A673 (cell line): ENCODE data around the gene RGS6. TPM values are rescaled to one million over a fixed set of nuclear protein-coding genes. Genes with fewer than 3 reads are reported as not detected.
A peak's percentile ranks its signal among the peaks of the same experiment; 100 is the strongest.

Experiments used
- BruUV-seq: library from RNA; stranded (reverse); fragments of 400-500 nt; replicated peaks from 2 replicates; lab custom pipeline; 2021; lab: Mats Ljungman, UMichigan
- CTCF ChIA-PET: fragments of 300-600 bp; sonication (Branson Sonifier 250); formaldehyde crosslinking; loops from one replicate; lab custom pipeline; 2022; ENCODE audit warnings: antibody characterized with exemption; lab: Charles Lee
- POLR2A ChIA-PET: fragments of 300-600 bp; sonication (Branson Sonifier 250); formaldehyde crosslinking; loops from one replicate; lab custom pipeline; 2022; ENCODE audit warnings: antibody characterized with exemption; ENCODE audit not compliant: low non-redundant PET; lab: Charles Lee
- DNase-seq: peaks from one replicate; pipeline ENCODE4 v3.0.0-alpha.2; 2015; ENCODE audit warnings: low spot score
- H3K27ac ChIP-seq: fragments of 200-600 bp; sonication (generic); 2 replicates; pipeline ENCODE4 v1.5.1; 2016; ENCODE audit warnings: mixed run types, low read depth, mild to moderate bottlenecking, mixed read lengths, antibody characterized with exemption, low read length; ENCODE audit not compliant: poor library complexity, severe bottlenecking
- H3K27me3 ChIP-seq: fragments of 200-600 bp; sonication (generic); replicated peaks from 2 replicates; pipeline ENCODE4 v1.6.1; 2017; ENCODE audit warnings: mixed run types, low read depth, mild to moderate bottlenecking, mixed read lengths, antibody characterized with exemption, low read length; ENCODE audit not compliant: insufficient read depth, poor library complexity
- H3K36me3 ChIP-seq: fragments of 200-600 bp; sonication (generic); 2 replicates; pipeline ENCODE4 v1.6.1; 2016; ENCODE audit warnings: mixed run types, mild to moderate bottlenecking, mixed read lengths, antibody characterized with exemption, low read length; ENCODE audit not compliant: insufficient read depth, poor library complexity, severe bottlenecking
- H3K4me1 ChIP-seq: fragments of 200-600 bp; sonication (generic); 2 replicates; pipeline ENCODE4 v1.6.1; 2017; ENCODE audit warnings: mixed run types, mild to moderate bottlenecking, mixed read lengths, antibody characterized with exemption, low read length; ENCODE audit not compliant: insufficient read depth, poor library complexity, severe bottlenecking
- H3K4me3 ChIP-seq: fragments of 200-600 bp; sonication (generic); 2 replicates; pipeline ENCODE4 v1.5.1; 2016; ENCODE audit warnings: low read depth, mixed run types, mild to moderate bottlenecking, mixed read lengths, low read length; ENCODE audit not compliant: poor library complexity, severe bottlenecking
- H3K9me3 ChIP-seq: fragments of 200-600 bp; sonication (generic); 2 replicates; pipeline ENCODE4 v1.6.1; 2016; ENCODE audit warnings: mixed run types, low read depth, mild to moderate bottlenecking, mixed read lengths, antibody characterized with exemption, low read length; ENCODE audit not compliant: poor library complexity, severe bottlenecking
- EZH2 ChIP-seq: fragments of 200-600 bp; sonication (generic); IDR thresholded peaks from 2 replicates; pipeline ENCODE4 v1.6.1; 2017; ENCODE audit warnings: borderline replicate concordance, low read depth, mild to moderate bottlenecking, mixed read lengths, antibody characterized with exemption, low read length; ENCODE audit not compliant: poor library complexity, severe bottlenecking
- intact Hi-C: fragments of 100-400 bp; cut with micrococcal nuclease; formaldehyde crosslinking; loops from one replicate; pipeline ENCODE4 v1.10.0; 2022; ENCODE audit not compliant: unreplicated experiment
- total RNA-seq: library from RNA; stranded (reverse); gene quantifications from 2 replicates; pipeline ENCODE4 v1.2.3, GENCODE V29; 2021
- TF ChIP-seq, protein P1 (sequence below): fragments of 300-800, 200-600 bp; sonication (generic); conservative IDR thresholded peaks from 2 replicates; pipeline ENCODE4 v1.5.1; 2017; ENCODE audit warnings: low read depth, mild to moderate bottlenecking, antibody characterized with exemption, low read length, moderate library complexity, mixed read lengths

Gene RGS6
- total RNA-seq, 1 experiment from 2014 or later = not detected

DNA sequence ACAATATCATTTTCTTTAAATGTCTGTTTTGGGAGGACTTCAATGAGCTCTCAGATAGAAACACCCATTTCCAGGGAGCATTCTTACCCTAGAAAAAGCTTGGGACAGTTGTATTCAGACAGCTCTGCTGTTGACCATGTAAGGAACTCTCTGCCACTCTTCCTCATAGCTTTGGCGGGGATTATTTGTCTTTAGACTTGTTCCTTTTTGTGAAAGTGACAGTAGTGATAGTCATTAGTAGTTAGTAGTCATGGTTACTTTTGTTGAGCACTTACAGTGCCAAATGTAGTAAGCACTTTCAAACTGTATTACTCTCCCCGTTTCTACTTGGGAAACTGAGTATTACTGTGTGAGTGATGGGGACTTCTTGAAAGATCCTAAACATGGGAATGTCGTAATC is 167.3 kb downstream of the RGS6 start:
- POLR2A ChIA-PET = interaction anchor here (0.6 kb wide), 1 partner anchor 15 kb away, joined by 4 read pairs; no protein-coding TSS in a partner anchor
- CTCF ChIA-PET = no interaction called here

DNA sequence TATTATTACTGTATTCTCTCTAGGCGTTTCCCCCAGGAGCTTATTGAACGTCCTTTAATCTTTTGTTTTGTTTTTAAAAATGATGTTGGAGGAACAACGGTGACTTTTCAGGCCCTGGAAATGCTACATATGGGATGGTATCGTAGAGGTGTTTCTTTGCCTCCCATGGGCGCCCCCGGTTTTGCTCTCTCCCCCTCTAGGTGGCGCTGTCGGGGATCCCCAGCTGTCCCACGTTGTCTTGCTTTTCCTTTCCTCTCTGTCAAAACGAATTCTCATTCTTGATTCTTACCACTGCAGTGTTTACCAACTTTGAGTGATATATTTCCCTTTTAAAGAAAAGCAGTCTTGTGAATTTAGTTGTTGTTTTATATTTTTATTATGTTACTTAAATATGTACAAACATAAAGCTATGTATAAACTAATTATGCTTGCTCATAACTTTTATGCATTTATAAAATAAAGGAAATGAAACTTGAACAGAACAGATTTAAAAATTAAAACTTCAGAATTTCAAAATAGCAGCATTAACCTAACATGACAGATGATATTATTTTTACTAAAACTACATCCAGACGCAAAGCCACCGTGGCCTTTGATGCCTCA is 171.9 kb downstream of the RGS6 start:
- Histone ChIP-seq H3K27ac (no peak overlapping the region), H3K36me3 (no peaks in the 10 kb centered on the region), H3K9me3 (no peaks in the 10 kb centered on the region), H3K4me1 (no peaks in the 10 kb centered on the region), H3K4me3 (no peak overlapping the region), H3K27me3 (peaks cover 18% of the 10 kb centered on the region)
- CTCF ChIA-PET = interaction anchor here (0.6 kb wide), 1 partner anchor 15 kb away, joined by 3 read pairs; no protein-coding TSS in a partner anchor
- POLR2A ChIA-PET = no interaction called here
- DNase-seq = peak; percentile 52
- TF ChIP-seq EZH2 = no peak
- TF ChIP-seq, protein P1, sequence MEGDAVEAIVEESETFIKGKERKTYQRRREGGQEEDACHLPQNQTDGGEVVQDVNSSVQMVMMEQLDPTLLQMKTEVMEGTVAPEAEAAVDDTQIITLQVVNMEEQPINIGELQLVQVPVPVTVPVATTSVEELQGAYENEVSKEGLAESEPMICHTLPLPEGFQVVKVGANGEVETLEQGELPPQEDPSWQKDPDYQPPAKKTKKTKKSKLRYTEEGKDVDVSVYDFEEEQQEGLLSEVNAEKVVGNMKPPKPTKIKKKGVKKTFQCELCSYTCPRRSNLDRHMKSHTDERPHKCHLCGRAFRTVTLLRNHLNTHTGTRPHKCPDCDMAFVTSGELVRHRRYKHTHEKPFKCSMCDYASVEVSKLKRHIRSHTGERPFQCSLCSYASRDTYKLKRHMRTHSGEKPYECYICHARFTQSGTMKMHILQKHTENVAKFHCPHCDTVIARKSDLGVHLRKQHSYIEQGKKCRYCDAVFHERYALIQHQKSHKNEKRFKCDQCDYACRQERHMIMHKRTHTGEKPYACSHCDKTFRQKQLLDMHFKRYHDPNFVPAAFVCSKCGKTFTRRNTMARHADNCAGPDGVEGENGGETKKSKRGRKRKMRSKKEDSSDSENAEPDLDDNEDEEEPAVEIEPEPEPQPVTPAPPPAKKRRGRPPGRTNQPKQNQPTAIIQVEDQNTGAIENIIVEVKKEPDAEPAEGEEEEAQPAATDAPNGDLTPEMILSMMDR = peak; percentile 95
- BruUV-seq = no TSS peak
- intact Hi-C loops = loop anchor here (5.0 kb wide), 1 partner anchor 318 kb away; no protein-coding TSS in a partner anchor

More for the DNA sequence above, 167.3 kb downstream of the RGS6 start:
- no peak for TF ChIP-seq EZH2
- TF ChIP-seq, protein P1 = no peak
- Histone ChIP-seq H3K9me3 (no peaks in the 10 kb centered on the region), H3K27ac (no peak overlapping the region), H3K36me3 (no peaks in the 10 kb centered on the region), H3K4me3 (no peak overlapping the region), H3K27me3 (peaks cover 3% of the 10 kb centered on the region), H3K4me1 (no peaks in the 10 kb centered on the region)
- BruUV-seq = no TSS peak
- intact Hi-C loops = no loop called here
- DNase-seq = no peak

DNA sequence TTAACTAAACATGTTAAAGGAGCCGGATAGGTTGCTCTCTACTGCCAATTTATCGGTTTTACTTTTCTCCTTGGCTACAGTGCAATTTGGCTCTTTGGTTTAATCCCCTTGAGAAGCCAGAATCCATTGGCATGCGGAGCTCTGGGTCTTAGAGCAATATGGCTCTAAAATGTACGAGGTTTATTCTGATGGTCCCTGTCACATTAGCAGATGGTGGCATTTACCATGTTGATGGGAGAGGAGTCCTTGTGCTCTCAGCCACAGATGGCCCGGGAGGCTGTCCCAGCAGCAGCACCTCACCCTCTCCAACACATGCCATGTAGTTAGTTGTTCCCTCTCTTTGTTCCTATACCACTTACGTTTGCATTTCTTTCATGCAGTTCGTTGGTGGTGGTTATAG is 179.7 kb downstream of the RGS6 start:
- no peak for DNase-seq
- Histone ChIP-seq H3K27ac (no peak overlapping the region), H3K4me3 (no peak overlapping the region), H3K36me3 (no peaks in the 10 kb centered on the region), H3K4me1 (no peaks in the 10 kb centered on the region), H3K9me3 (no peaks in the 10 kb centered on the region), H3K27me3 (peaks cover 17% of the 10 kb centered on the region)
- POLR2A ChIA-PET = no interaction called here
- intact Hi-C loops = no loop called here
- TF ChIP-seq, protein P1 = no peak
- no peak for TF ChIP-seq EZH2
- no TSS peak for BruUV-seq
- CTCF ChIA-PET = no interaction called here
